HCT116 (cell line): Measurements from ENCODE around the gene ZNF341.

Experiments
- CTCF ChIP-seq, 3 experiments: fragments of 200-600 bp in 1 of 3; sonication (generic) in 1 of 3; IDR thresholded peaks in 2 of 3; conservative IDR thresholded peaks in 1 of 3; 2 replicates each; pipeline ENCODE4 v1.5.1; 2012 to 2017; ENCODE audit warnings: low read depth in 2 of 3, low read length in 2 of 3, antibody characterized with exemption in 1 of 3, borderline replicate concordance in 1 of 3, control low read depth in 1 of 3, mild to moderate bottlenecking in 1 of 3, mixed read lengths in 1 of 3, mixed run types in 1 of 3, moderate library complexity in 1 of 3; ENCODE audit not compliant: insufficient read depth in 1 of 3
- EZH2 ChIP-seq: fragments of 200-600 bp; sonication (generic); IDR thresholded peaks from 2 replicates; pipeline ENCODE4 v1.6.1; 2017; ENCODE audit warnings: antibody characterized with exemption, mixed run types
- EZH2phosphoT487 ChIP-seq: fragments of 200-600 bp; IDR thresholded peaks from 2 replicates; pipeline ENCODE4 v1.6.1; 2018; ENCODE audit warnings: antibody characterized with exemption, borderline replicate concordance
- POLR2AphosphoS5 ChIP-seq: IDR thresholded peaks from 2 replicates; pipeline ENCODE4 v1.6.1; 2011; ENCODE audit warnings: mild to moderate bottlenecking, low read depth, low read length, moderate library complexity
- REST ChIP-seq: IDR thresholded peaks from 2 replicates; pipeline ENCODE4 v1.6.1; 2012; ENCODE audit warnings: low read depth
- SP1 ChIP-seq: IDR thresholded peaks from 2 replicates; pipeline ENCODE4 v1.6.1; 2012; ENCODE audit warnings: low read depth
- YY1 ChIP-seq: IDR thresholded peaks from 2 replicates; pipeline ENCODE4 v1.6.1; 2011; ENCODE audit warnings: low read length, low read depth, moderate library complexity, mild to moderate bottlenecking; ENCODE audit not compliant: insufficient replicate concordance; ENCODE audit errors: extremely low read depth

- TF ChIP-seq SP1 (no peak), EZH2 (no peak), CTCF (IDR thresholded peaks at IDR 0.05 in 2 of 3, conservative IDR thresholded peaks at IDR 0.05 in 1 of 3; ENCODE audit: borderline replicate concordance in 1 of 3, insufficient read depth in 1 of 3, low read depth in 2 of 3, low read length in 2 of 3) (no peak), POLR2AphosphoS5 (no peak), EZH2phosphoT487 (no peak), REST (no peak), YY1 (no peak)
Measured at GRCh38 chr20:33765592-33765991, 33.8 kb downstream of the ZNF341 start.
